Measurements from ENCODE around the gene RNF141.

RNF141 gene

GRCh38 chr11:10490032-10490397 is 51.0 kb downstream of the RNF141 start:
- Histone ChIP-seq H3K27ac (ENCODE audit: low read length) (no peak overlapping the region), H3K4me3 (ENCODE audit: low read length in 2 of 2) (no peak overlapping the region), H3K9me3 (ENCODE audit: control insufficient read depth in 2 of 2, low read length in 2 of 2) (no peaks in the 10 kb centered on the region), H3K4me1 (ENCODE audit: control insufficient read depth, insufficient read depth, low read length) (peaks cover 4% of the 10 kb centered on the region), H3K9ac (ENCODE audit: low read length in 2 of 2) (no peak overlapping the region), H3K27me3 (ENCODE audit: control insufficient read depth in 1 of 2, insufficient read depth in 2 of 2, low read length in 2 of 2) (no peaks in the 10 kb centered on the region), H3K36me3 (ENCODE audit: control insufficient read depth in 2 of 2, insufficient read depth in 2 of 2, low read length in 2 of 2) (no peaks in the 10 kb centered on the region)

DNA sequence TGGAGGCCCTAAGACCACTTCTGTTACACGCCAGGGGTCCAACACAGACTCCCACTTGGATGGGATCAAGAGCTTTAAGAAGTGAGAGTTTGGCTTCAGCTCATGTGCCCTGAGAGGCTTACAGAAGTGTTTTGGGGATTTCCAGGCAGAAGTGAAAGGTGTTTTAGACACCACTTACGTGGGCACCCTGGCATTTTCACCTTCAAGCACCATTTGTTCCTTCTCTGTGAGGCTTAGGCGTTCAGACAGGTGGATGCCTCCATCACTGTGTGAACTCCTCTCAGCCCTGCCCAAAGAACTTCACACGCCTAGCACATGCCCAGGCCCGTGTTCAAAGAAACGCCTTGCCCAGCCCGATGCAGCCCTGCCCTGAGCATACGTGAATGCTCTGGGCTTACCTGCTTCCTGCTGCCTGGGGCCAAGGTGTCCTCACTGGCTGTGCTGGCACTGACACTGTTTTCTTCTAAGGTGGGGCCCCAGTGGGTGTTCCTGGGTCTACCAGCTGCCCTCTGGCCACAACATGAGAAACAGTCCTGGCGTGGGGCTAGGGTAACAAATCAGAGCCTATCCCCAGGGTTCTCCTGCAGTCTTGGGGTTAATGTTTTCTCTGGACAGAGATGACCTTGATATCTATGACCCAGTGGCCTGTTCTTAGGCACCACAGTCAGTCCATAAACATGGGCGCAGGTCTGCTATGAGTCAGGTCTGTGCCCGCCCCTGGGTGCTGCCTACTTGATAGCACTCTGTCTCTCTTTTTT is 51.9 kb downstream of the RNF141 start:
- no peaks in the 10 kb centered on the region for H3K36me3 ChIP-seq (ENCODE audit: control insufficient read depth in 2 of 2, insufficient read depth in 2 of 2, low read length in 2 of 2)
- H3K4me1 ChIP-seq (ENCODE audit: control insufficient read depth, insufficient read depth, low read length) = peaks cover 4% of the 10 kb centered on the region
- no peak overlapping the region for H3K9ac ChIP-seq (ENCODE audit: low read length in 2 of 2)

DNA sequence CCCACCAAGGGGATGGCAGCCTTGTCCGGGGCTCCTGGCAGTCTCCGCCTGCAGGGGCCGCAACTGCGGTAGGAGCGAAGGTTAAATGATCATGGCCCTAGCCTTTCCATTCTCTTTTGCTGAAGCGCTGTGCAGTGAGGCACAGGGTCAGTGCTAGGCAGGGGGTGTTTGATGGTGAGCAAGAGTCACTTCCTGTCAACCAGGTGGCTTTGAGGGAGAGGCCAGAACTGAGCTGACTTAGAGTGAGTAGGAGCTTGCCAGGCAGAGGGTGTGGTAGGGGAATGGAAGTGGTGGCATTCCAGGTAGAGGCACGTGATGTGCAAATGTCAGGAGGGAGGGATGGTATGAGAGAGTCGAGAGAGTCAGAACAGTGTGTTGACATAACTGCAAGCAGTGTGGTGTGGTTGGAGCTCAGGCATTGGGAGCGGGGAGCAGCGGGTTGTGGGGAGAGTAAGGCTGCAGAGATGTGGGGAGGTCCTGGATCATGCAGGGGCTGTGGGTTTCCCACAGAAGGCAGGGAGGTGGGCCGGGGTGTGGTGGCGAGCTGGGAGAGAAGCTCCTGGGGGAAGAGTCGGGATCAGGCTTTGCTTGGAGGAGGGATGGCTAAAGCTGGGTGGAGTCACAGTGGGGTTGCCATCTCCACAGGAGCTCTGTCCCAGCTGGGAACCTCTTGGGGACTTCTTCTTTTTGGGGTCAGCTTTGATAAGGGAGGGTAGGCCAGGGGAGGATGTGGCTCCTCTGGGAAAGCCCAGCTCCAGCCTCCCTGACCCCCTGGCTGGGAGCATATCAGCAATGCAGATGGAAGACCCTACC is 52.7 kb downstream of the RNF141 start:
- no peaks in the 10 kb centered on the region for H3K9me3 ChIP-seq (ENCODE audit: control insufficient read depth in 2 of 2, low read length in 2 of 2)
- no peaks in the 10 kb centered on the region for H3K36me3 ChIP-seq (ENCODE audit: control insufficient read depth in 2 of 2, insufficient read depth in 2 of 2, low read length in 2 of 2)
- H3K27ac ChIP-seq (ENCODE audit: low read length) = no peak overlapping the region
- no peak overlapping the region for H3K4me3 ChIP-seq (ENCODE audit: low read length in 2 of 2)
- no peaks in the 10 kb centered on the region for H3K27me3 ChIP-seq (ENCODE audit: control insufficient read depth in 1 of 2, insufficient read depth in 2 of 2, low read length in 2 of 2)
- no peak overlapping the region for H3K9ac ChIP-seq (ENCODE audit: low read length in 2 of 2)
- peaks cover 4% of the 10 kb centered on the region for H3K4me1 ChIP-seq (ENCODE audit: control insufficient read depth, insufficient read depth, low read length)

More for the DNA sequence above, 51.9 kb downstream of the RNF141 start:
- Histone ChIP-seq H3K27me3 (ENCODE audit: control insufficient read depth in 1 of 2, insufficient read depth in 2 of 2, low read length in 2 of 2) (no peaks in the 10 kb centered on the region), H3K9me3 (ENCODE audit: control insufficient read depth in 2 of 2, low read length in 2 of 2) (no peaks in the 10 kb centered on the region), H3K27ac (ENCODE audit: low read length) (no peak overlapping the region), H3K4me3 (ENCODE audit: low read length in 2 of 2) (no peak overlapping the region)

- Histone ChIP-seq H3K36me3 (ENCODE audit: control insufficient read depth in 2 of 2, insufficient read depth in 2 of 2, low read length in 2 of 2) (no peaks in the 10 kb centered on the region), H3K9ac (ENCODE audit: low read length in 2 of 2) (no peak overlapping the region), H3K9me3 (ENCODE audit: control insufficient read depth in 2 of 2, low read length in 2 of 2) (no peaks in the 10 kb centered on the region), H3K4me1 (ENCODE audit: control insufficient read depth, insufficient read depth, low read length) (peaks cover 4% of the 10 kb centered on the region), H3K4me3 (ENCODE audit: low read length in 2 of 2) (no peak overlapping the region), H3K27ac (ENCODE audit: low read length) (no peak overlapping the region), H3K27me3 (ENCODE audit: control insufficient read depth in 1 of 2, insufficient read depth in 2 of 2, low read length in 2 of 2) (no peaks in the 10 kb centered on the region)
Measured at GRCh38 chr11:10487002-10487647, 53.9 kb downstream of the RNF141 start.

GRCh38 chr11:10486161-10486840 is 54.7 kb downstream of the RNF141 start:
- no peaks in the 10 kb centered on the region for H3K36me3 ChIP-seq (ENCODE audit: control insufficient read depth in 2 of 2, insufficient read depth in 2 of 2, low read length in 2 of 2)
- H3K9ac ChIP-seq (ENCODE audit: low read length in 2 of 2) = no peak overlapping the region
- H3K9me3 ChIP-seq (ENCODE audit: control insufficient read depth in 2 of 2, low read length in 2 of 2) = no peaks in the 10 kb centered on the region
- H3K4me3 ChIP-seq (ENCODE audit: low read length in 2 of 2) = no peak overlapping the region
- H3K27me3 ChIP-seq (ENCODE audit: control insufficient read depth in 1 of 2, insufficient read depth in 2 of 2, low read length in 2 of 2) = no peaks in the 10 kb centered on the region
- H3K4me1 ChIP-seq (ENCODE audit: control insufficient read depth, insufficient read depth, low read length) = peaks cover 4% of the 10 kb centered on the region
- no peak overlapping the region for H3K27ac ChIP-seq (ENCODE audit: low read length)

GRCh38 chr11:10485646-10486045 is 55.3 kb downstream of the RNF141 start:
- Histone ChIP-seq H3K27ac (ENCODE audit: low read length) (no peak overlapping the region), H3K9ac (ENCODE audit: low read length in 2 of 2) (no peak overlapping the region), H3K9me3 (ENCODE audit: control insufficient read depth in 2 of 2, low read length in 2 of 2) (no peaks in the 10 kb centered on the region), H3K36me3 (ENCODE audit: control insufficient read depth in 2 of 2, insufficient read depth in 2 of 2, low read length in 2 of 2) (no peaks in the 10 kb centered on the region), H3K4me3 (ENCODE audit: low read length in 2 of 2) (no peak overlapping the region), H3K27me3 (ENCODE audit: control insufficient read depth in 1 of 2, insufficient read depth in 2 of 2, low read length in 2 of 2) (no peaks in the 10 kb centered on the region), H3K4me1 (ENCODE audit: control insufficient read depth, insufficient read depth, low read length) (no peaks in the 10 kb centered on the region)

- Histone ChIP-seq H3K27me3 (ENCODE audit: control insufficient read depth in 1 of 2, insufficient read depth in 2 of 2, low read length in 2 of 2) (no peaks in the 10 kb centered on the region), H3K9ac (ENCODE audit: low read length in 2 of 2) (no peak overlapping the region), H3K9me3 (ENCODE audit: control insufficient read depth in 2 of 2, low read length in 2 of 2) (no peaks in the 10 kb centered on the region), H3K27ac (ENCODE audit: low read length) (no peak overlapping the region), H3K4me1 (ENCODE audit: control insufficient read depth, insufficient read depth, low read length) (peaks cover under 1% of the 10 kb centered on the region), H3K4me3 (ENCODE audit: low read length in 2 of 2) (no peak overlapping the region), H3K36me3 (ENCODE audit: control insufficient read depth in 2 of 2, insufficient read depth in 2 of 2, low read length in 2 of 2) (no peaks in the 10 kb centered on the region)
Measured at GRCh38 chr11:10484461-10485180, 56.4 kb downstream of the RNF141 start.

GRCh38 chr11:10483584-10483983 is 57.4 kb downstream of the RNF141 start:
- Histone ChIP-seq H3K36me3 (ENCODE audit: control insufficient read depth in 2 of 2, insufficient read depth in 2 of 2, low read length in 2 of 2) (no peaks in the 10 kb centered on the region), H3K9me3 (ENCODE audit: control insufficient read depth in 2 of 2, low read length in 2 of 2) (no peaks in the 10 kb centered on the region), H3K4me3 (ENCODE audit: low read length in 2 of 2) (no peak overlapping the region), H3K27me3 (ENCODE audit: control insufficient read depth in 1 of 2, insufficient read depth in 2 of 2, low read length in 2 of 2) (no peaks in the 10 kb centered on the region), H3K27ac (ENCODE audit: low read length) (no peak overlapping the region), H3K4me1 (ENCODE audit: control insufficient read depth, insufficient read depth, low read length) (peaks cover 10% of the 10 kb centered on the region), H3K9ac (ENCODE audit: low read length in 2 of 2) (no peak overlapping the region)

GRCh38 chr11:10483174-10483573 is 57.8 kb downstream of the RNF141 start:
- H3K27me3 ChIP-seq (ENCODE audit: control insufficient read depth in 1 of 2, insufficient read depth in 2 of 2, low read length in 2 of 2) = no peaks in the 10 kb centered on the region
- H3K4me1 ChIP-seq (ENCODE audit: control insufficient read depth, insufficient read depth, low read length) = peaks cover 10% of the 10 kb centered on the region
- no peak overlapping the region for H3K27ac ChIP-seq (ENCODE audit: low read length)
- no peak overlapping the region for H3K4me3 ChIP-seq (ENCODE audit: low read length in 2 of 2)
- no peak overlapping the region for H3K9ac ChIP-seq (ENCODE audit: low read length in 2 of 2)
- no peaks in the 10 kb centered on the region for H3K9me3 ChIP-seq (ENCODE audit: control insufficient read depth in 2 of 2, low read length in 2 of 2)
- no peaks in the 10 kb centered on the region for H3K36me3 ChIP-seq (ENCODE audit: control insufficient read depth in 2 of 2, insufficient read depth in 2 of 2, low read length in 2 of 2)

Measured in stomach smooth muscle (tissue), 2 donors.